A673 (cell line): ENCODE data around the gene TNS3.

Experiments used
- EZH2 ChIP-seq: fragments of 200-600 bp; sonication (generic); IDR thresholded peaks from 2 replicates; pipeline ENCODE4 v1.6.1; 2017; ENCODE audit warnings: borderline replicate concordance, low read depth, mild to moderate bottlenecking, mixed read lengths, antibody characterized with exemption, low read length; ENCODE audit not compliant: poor library complexity, severe bottlenecking
- TF ChIP-seq, protein P1 (sequence below): fragments of 300-800, 200-600 bp; sonication (generic); conservative IDR thresholded peaks from 2 replicates; pipeline ENCODE4 v1.5.1; 2017; ENCODE audit warnings: low read depth, mild to moderate bottlenecking, antibody characterized with exemption, low read length, moderate library complexity, mixed read lengths

DNA sequence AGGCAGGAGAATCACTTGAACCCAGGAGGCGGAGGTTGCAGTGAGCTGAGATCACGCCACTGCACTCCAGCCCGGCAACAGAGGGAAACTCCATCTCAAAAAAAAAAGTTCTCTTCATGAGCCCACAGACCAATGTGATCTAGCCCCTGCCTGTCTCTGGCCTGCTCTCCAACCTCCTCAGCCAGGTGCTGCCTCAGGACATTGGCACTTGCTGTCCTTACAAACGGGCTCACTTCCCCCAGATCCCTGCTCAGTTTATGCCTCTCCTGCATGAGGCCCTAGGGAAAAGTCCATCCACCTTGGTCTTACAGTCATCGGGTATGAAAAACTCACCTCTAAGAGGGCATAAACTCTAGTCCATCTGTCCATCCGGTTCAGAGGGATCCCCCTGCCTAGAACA, 32.5 kb downstream of the TNS3 start:
- TF ChIP-seq, protein P1, sequence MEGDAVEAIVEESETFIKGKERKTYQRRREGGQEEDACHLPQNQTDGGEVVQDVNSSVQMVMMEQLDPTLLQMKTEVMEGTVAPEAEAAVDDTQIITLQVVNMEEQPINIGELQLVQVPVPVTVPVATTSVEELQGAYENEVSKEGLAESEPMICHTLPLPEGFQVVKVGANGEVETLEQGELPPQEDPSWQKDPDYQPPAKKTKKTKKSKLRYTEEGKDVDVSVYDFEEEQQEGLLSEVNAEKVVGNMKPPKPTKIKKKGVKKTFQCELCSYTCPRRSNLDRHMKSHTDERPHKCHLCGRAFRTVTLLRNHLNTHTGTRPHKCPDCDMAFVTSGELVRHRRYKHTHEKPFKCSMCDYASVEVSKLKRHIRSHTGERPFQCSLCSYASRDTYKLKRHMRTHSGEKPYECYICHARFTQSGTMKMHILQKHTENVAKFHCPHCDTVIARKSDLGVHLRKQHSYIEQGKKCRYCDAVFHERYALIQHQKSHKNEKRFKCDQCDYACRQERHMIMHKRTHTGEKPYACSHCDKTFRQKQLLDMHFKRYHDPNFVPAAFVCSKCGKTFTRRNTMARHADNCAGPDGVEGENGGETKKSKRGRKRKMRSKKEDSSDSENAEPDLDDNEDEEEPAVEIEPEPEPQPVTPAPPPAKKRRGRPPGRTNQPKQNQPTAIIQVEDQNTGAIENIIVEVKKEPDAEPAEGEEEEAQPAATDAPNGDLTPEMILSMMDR: no peak
- no peak for TF ChIP-seq EZH2
